ENCODE data around the gene YIPF3.
"Not testable (repeated sequence)": the region's sequence is repeated elsewhere in the genome, so short reads cannot be mapped to it uniquely, and the experiment has no call there.

The YIPF3 gene

DNA sequence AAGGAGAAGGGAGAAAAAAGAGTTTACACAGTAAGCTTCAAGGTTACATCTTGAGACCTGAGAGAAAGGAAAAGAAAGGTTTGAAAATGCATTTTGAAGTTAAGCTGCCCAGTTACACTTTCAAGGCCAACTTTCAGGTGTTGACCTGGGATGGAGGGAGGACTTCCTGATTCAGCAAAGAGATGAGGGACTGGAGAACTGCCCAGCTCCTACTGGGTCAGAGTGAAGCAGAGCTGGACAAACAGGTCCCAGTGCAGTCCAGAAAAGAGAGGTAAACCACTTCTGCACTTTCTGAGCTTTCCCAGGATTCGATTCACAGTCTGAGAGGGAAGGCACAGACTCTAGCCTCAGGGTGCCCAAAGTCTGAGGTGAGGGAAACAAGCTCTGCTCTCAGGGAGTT is 45.3 kb downstream of the YIPF3 start:
- Mint-ChIP-seq H3K4me1 (ENCODE audit: low read depth) (no peaks in the 10 kb centered on the region), H3K9me3 (no peaks in the 10 kb centered on the region), H3K27ac (no peak overlapping the region), H3K4me3 (no peak overlapping the region), H3K36me3 (ENCODE audit: low read depth) (no peaks in the 10 kb centered on the region), H3K27me3 (peaks cover 20% of the 10 kb centered on the region)
- intact Hi-C loops (cut with micrococcal nuclease) = no loop called here

DNA sequence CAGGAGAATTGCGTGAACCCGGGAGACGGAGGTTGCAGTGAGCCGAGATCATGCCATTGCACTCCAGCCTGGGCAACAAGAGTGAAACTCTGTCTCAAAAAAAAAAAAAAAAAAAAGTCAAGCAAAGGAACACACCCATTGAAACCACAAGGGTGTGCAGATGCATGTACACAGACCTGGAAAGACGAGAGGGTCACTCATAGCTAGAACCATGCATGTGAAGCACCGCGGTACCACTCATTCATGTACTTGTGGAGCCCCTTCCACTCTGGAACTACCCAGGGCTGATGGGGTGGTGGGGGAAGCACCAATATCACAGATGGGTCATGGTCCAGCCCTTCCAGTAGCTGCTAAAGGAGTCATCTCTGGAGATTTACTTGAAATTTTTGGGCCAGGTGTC is 46.8 kb downstream of the YIPF3 start:
- H3K27me3 Mint-ChIP-seq = peaks cover 20% of the 10 kb centered on the region
- H3K4me3 Mint-ChIP-seq = no peak overlapping the region
- no peaks in the 10 kb centered on the region for H3K4me1 Mint-ChIP-seq (ENCODE audit: low read depth)
- H3K36me3 Mint-ChIP-seq (ENCODE audit: low read depth) = no peaks in the 10 kb centered on the region
- H3K9me3 Mint-ChIP-seq = no peaks in the 10 kb centered on the region
- intact Hi-C loops (cut with micrococcal nuclease) = no loop called here
- H3K27ac Mint-ChIP-seq = no peak overlapping the region

DNA sequence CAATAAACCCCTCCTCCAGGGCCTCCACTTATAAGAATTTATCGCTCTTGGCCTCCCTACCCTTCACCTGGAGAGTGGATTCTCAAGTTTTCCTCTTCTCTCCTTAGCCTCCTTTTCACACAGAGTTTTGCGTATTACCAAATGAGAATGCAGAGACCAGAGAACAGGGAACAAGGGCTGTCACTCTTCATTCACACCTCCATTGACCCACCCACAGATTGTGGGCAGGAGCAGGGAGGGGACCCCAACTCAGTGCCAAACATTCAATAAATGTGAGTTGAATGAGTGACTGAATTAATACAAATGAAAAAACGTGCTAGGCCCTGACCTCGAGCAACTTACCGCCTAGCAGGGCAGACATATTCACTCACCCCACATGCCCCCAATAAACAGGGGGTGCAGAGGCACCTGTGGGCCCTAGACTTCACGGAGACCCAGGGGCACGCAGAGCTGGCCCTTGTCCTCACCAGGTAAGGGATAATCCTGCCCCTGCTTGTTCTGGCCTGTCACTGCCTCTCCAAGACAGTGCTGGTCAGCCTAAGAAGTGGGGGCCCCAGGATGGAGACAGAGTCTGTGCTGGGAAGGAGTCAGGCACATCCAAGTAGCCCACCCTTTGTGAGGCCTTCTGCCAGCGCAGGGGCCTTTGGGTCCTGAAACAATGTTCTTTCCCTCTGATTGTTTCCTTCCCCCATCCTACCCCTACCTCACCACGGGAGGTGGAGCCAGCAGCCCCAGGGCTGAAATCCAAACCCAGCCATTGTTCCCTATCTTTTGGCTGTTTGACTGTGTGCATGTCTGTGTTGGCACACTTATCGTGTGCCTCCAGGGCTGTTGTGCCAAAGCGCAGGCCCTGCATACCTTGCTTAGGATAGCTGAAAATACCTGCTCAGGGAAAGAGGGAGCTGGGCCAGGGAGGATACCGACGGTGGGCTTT is 47.7 kb downstream of the YIPF3 start:
- Mint-ChIP-seq H3K27me3 (peaks cover 24% of the 10 kb centered on the region), H3K4me3 (no peak overlapping the region), H3K27ac (no peak overlapping the region), H3K4me1 (ENCODE audit: low read depth) (no peaks in the 10 kb centered on the region), H3K36me3 (ENCODE audit: low read depth) (no peaks in the 10 kb centered on the region), H3K9me3 (no peaks in the 10 kb centered on the region)
- intact Hi-C loops (cut with micrococcal nuclease) = no loop called here

DNA sequence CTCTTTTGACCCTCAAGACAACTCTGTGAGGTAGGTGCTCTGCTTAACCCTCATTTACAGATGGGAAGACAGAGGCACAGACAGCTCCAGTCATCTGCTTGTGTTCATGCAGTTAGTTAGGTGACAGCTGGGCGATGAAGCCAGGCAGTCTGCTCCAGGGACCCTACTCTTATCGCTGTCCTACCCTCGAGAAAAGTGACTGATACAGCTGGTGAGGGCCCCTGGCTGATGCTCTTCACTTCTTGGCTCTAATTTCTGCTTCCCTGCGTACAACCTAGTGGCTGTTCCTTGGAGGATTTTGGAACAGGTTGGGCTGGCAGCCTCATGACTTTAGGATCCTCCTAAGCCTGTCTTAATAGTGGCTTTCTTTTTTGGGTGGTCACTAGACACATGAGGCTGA is 48.5 kb downstream of the YIPF3 start:
- intact Hi-C loops (cut with micrococcal nuclease) = no loop called here
- Mint-ChIP-seq H3K4me3 (no peak overlapping the region), H3K36me3 (ENCODE audit: low read depth) (no peaks in the 10 kb centered on the region), H3K4me1 (ENCODE audit: low read depth) (no peaks in the 10 kb centered on the region), H3K27ac (no peak overlapping the region), H3K9me3 (no peaks in the 10 kb centered on the region), H3K27me3 (peaks cover 29% of the 10 kb centered on the region)

DNA sequence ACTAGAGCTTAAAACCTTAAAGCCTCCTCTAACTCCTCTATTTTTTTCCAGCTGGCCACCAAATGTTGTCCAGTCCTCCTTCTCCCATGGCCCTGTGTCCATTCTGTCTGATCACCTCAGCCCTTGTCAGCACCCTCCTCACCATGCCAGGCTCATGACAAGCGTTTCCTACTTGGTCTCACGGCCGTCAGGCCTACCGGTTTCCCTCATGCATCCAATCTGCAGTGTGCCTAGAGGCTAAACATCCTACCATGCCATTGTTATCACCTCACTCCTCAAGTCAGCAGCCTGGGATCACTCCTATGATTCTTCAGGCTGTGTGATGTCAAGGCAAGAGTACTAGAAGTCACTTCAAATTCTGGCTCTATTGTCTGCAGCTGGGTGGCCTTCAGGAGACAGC is 49.0 kb downstream of the YIPF3 start:
- Mint-ChIP-seq H3K9me3 (no peaks in the 10 kb centered on the region), H3K27me3 (peaks cover 33% of the 10 kb centered on the region), H3K36me3 (ENCODE audit: low read depth) (no peaks in the 10 kb centered on the region), H3K4me3 (no peak overlapping the region), H3K27ac (no peak overlapping the region), H3K4me1 (ENCODE audit: low read depth) (no peaks in the 10 kb centered on the region)
- intact Hi-C loops (cut with micrococcal nuclease) = no loop called here

DNA sequence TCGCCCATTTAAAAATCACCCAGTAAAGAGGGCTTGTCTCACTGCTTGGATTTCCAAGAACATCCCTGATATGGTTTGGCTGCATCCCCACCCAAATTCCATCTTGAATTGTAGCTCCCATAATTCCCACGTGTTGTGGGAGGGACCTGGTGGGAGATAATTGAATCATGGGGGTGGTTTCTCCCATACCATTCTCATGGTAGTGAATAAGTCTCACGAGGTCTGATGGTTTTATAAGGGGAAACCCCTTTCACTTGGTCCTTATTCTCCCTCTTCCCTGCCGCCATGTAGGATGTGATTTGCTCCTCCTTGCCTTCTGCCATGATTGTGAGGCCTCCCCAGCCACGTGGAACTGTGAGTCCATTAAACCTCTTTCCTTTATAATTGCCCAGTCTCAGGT is 49.5 kb downstream of the YIPF3 start:
- peaks cover 38% of the 10 kb centered on the region for H3K27me3 Mint-ChIP-seq
- H3K4me1 Mint-ChIP-seq (ENCODE audit: low read depth); H3K36me3 Mint-ChIP-seq (ENCODE audit: low read depth); H3K4me3 Mint-ChIP-seq; intact Hi-C loops (cut with micrococcal nuclease); H3K27ac Mint-ChIP-seq; H3K9me3 Mint-ChIP-seq: not testable (repeated sequence)

DNA sequence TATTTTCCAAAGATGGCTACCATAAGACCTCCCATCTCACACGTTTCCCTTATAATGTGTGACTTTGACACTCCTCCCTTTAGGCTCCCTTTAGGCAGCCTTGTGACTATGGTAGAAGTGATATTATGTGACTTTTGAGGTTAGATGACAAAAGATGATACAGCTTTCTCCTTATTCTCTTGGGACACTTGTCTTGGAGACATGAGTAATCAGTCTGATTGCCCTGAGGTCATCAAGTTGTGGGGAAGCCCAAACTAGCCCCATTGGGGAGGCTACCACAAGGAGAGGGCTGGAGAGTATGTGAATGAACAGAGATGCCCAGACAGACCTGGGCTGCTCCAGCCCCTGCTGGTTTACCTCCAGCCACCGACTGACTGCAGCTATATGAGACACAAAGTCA is 50.8 kb downstream of the YIPF3 start:
- Mint-ChIP-seq H3K4me1 (ENCODE audit: low read depth) (no peaks in the 10 kb centered on the region), H3K36me3 (ENCODE audit: low read depth) (no peaks in the 10 kb centered on the region), H3K4me3 (no peak overlapping the region), H3K9me3 (no peaks in the 10 kb centered on the region), H3K27ac (no peak overlapping the region), H3K27me3 (peaks cover 43% of the 10 kb centered on the region)
- intact Hi-C loops (cut with micrococcal nuclease) = no loop called here

DNA sequence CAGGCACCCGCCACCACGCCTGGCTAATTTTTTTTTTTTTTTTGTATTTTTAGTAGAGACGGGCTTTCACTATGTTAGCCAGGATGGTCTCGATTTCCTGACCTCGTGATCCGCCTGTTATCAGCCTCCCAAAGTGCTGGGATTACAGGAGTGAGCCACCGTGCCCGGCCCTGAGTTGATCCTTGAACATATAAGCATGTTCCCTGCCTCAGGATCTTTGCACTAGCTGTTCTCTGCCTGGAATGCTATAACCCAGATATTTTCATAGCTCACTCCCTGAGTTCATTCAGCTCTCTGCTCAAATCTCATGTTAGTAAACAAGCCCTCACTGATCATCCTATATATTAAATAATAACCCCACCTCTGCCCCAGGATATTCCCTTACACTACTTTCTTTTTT is 52.4 kb downstream of the YIPF3 start:
- Mint-ChIP-seq H3K9me3 (no peaks in the 10 kb centered on the region), H3K36me3 (ENCODE audit: low read depth) (no peaks in the 10 kb centered on the region), H3K4me1 (ENCODE audit: low read depth) (no peaks in the 10 kb centered on the region), H3K27ac (no peak overlapping the region), H3K27me3 (peaks cover 42% of the 10 kb centered on the region), H3K4me3 (no peak overlapping the region)
- intact Hi-C loops (cut with micrococcal nuclease) = no loop called here

DNA sequence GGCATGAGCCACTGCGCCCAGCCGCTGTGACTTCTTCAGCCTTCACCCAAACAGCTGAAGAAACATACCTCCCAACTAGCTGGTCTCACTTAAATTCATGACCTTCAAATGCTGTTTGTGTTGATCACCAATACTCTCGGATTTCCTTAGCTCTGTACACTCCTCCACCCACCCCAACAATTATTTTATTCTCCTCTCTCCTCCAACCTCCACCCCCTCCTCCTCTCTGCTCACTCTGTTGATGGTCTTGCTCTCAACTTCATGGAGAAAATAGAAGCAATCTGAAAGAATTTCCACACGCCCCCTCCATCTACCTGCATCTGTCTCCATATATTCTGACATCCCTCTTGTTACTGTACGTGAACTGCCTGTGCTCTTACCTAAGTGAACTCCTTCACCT is 54.8 kb downstream of the YIPF3 start:
- no peak overlapping the region for H3K27ac Mint-ChIP-seq
- no peak overlapping the region for H3K4me3 Mint-ChIP-seq
- intact Hi-C loops (cut with micrococcal nuclease) = no loop called here
- no peaks in the 10 kb centered on the region for H3K9me3 Mint-ChIP-seq
- H3K36me3 Mint-ChIP-seq (ENCODE audit: low read depth) = no peaks in the 10 kb centered on the region
- peaks cover 44% of the 10 kb centered on the region for H3K27me3 Mint-ChIP-seq
- no peaks in the 10 kb centered on the region for H3K4me1 Mint-ChIP-seq (ENCODE audit: low read depth)

All from dendritic cell treated with granulocyte-macrophage colony-stimulating factor and Interleukin-4, amounts not matched to agents 40 ng/mL and 50 ng/mL, for 4 days (primary cell).